ENCODE measurements around the gene GRK5.

DNA sequence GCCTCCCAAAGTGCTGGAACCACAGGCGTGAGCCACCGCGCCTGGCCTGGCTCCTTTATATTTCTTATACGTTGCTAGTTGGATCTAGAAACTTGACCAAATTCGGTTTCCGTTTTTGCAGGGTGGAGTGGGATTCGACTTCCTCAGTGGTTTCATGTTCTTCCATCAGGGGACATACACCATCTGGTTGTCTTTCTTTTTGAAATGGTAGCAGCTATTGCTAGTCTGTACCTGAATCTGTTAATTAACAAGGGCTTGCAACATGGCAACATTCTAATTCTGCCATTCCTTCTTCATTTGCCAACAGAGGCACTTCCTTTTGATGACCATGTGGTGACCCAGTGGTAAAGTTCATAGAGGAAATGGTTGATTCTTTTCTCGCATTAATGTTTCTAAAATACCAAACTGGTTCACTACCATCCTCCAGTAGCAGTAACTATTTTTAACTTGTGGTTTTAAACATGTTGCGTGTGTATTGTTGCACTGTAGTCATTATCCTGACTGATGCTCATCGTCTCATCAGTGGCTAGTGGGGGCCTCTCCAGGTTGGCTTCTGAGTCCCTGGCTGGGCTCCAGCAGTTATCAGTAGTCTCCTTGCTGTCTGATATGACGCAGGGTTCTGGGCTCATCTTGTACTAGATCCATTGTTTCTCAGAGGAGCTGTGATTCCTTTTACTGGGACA is 175.9 kb downstream of the GRK5 start:
- TF ChIP-seq EZH2phosphoT487 (IDR thresholded peaks at IDR 0.05; ENCODE audit: borderline replicate concordance, low read length), result no peak
- TF ChIP-seq, protein P1, sequence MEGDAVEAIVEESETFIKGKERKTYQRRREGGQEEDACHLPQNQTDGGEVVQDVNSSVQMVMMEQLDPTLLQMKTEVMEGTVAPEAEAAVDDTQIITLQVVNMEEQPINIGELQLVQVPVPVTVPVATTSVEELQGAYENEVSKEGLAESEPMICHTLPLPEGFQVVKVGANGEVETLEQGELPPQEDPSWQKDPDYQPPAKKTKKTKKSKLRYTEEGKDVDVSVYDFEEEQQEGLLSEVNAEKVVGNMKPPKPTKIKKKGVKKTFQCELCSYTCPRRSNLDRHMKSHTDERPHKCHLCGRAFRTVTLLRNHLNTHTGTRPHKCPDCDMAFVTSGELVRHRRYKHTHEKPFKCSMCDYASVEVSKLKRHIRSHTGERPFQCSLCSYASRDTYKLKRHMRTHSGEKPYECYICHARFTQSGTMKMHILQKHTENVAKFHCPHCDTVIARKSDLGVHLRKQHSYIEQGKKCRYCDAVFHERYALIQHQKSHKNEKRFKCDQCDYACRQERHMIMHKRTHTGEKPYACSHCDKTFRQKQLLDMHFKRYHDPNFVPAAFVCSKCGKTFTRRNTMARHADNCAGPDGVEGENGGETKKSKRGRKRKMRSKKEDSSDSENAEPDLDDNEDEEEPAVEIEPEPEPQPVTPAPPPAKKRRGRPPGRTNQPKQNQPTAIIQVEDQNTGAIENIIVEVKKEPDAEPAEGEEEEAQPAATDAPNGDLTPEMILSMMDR (IDR thresholded peaks at IDR 0.05; ENCODE audit: low read depth, low read length, poor library complexity, severe bottlenecking), result no peak
